NT2/D1 (cell line): Measurements from ENCODE around the gene NRCAM.

Experiments used
- SUZ12 ChIP-seq: IDR thresholded peaks from 2 replicates; pipeline ENCODE4 v1.6.1; 2011; ENCODE audit not compliant: insufficient read length, insufficient read depth; ENCODE audit errors: extremely low read depth
- YY1 ChIP-seq: IDR thresholded peaks from 2 replicates; pipeline ENCODE4 v1.6.1; 2011; ENCODE audit not compliant: insufficient read length, insufficient read depth
- ZNF274 ChIP-seq: IDR thresholded peaks from 2 replicates; pipeline ENCODE4 v1.6.1; 2011; ENCODE audit warnings: mild to moderate bottlenecking, low read depth, low read length

DNA sequence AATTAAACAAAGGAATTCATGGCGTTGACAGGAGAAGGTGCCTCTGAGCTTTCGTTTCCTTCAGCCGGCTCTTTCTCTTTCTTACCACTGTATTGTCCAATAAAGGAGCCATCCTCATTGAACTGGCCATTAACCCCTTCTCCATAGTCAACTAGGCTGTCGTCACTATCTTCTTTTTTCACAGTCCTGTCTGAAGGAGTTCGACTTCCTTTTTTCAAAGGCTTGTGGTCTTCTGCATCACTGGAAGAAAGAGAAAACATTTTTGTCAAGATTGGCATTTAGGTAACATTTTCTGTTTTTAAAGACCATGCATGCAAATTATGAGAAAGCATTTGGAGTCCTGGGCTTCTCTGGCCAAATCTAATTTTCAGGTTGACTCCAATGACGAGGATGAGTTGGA, 306.3 kb downstream of the NRCAM start:
- TF ChIP-seq YY1 (no peak), SUZ12 (no peak), ZNF274 (no peak)
